Keratinocyte (primary cell): Measurements from ENCODE around the gene FAM13A. TPM values are rescaled to one million over a fixed set of nuclear protein-coding genes. Genes with fewer than 3 reads are reported as not detected.

ENCODE experiments used
- DNase-seq: peaks from one replicate; pipeline ENCODE4 v3.0.0-alpha.2; 2011; ENCODE audit warnings: low read depth, missing footprints, low spot score
- FAIRE-seq: peaks from 2 replicates; lab custom pipeline; 2011; peaks lifted over from hg19 to GRCh38; lab: Jason Lieb, UNC
- H2AFZ ChIP-seq: 2 replicates; pipeline ENCODE4 v1.6.0; 2012; ENCODE audit warnings: low read length, control low read depth, inconsistent platforms; ENCODE audit not compliant: control insufficient read depth
- H3K27ac ChIP-seq: 2 replicates; pipeline ENCODE4 v1.5.1; 2011; ENCODE audit warnings: low read length; ENCODE audit not compliant: control insufficient read depth, insufficient read depth
- H3K27me3 ChIP-seq: 3 replicates; pipeline ENCODE4 v1.6.0; 2011; ENCODE audit warnings: low read length; ENCODE audit not compliant: control insufficient read depth, insufficient read depth; ENCODE audit errors: extremely low read depth
- H3K36me3 ChIP-seq, 2 experiments: 2 replicates in 1 of 2; 3 replicates in 1 of 2; pipeline ENCODE4 v1.5.1; 2011; ENCODE audit warnings: low read length in 2 of 2, mild to moderate bottlenecking in 1 of 2; ENCODE audit not compliant: control insufficient read depth in 2 of 2, insufficient read depth in 2 of 2; ENCODE audit errors: extremely low read depth in 1 of 2
- H3K4me1 ChIP-seq: 3 replicates; pipeline ENCODE4 v1.5.1; 2011; ENCODE audit warnings: low read length; ENCODE audit not compliant: control insufficient read depth, insufficient read depth; ENCODE audit errors: extremely low read depth
- H3K4me2 ChIP-seq: 3 replicates; pipeline ENCODE4 v1.6.0; 2011; ENCODE audit warnings: low read depth, low read length; ENCODE audit not compliant: control insufficient read depth, insufficient read depth; ENCODE audit errors: extremely low read depth
- H3K4me3 ChIP-seq, 3 experiments: fragments of 200-600 bp in 1 of 3; sonication (generic) in 1 of 3; 2 replicates in 2 of 3; 3 replicates in 1 of 3; pipeline ENCODE4 v1.5.1; 2011 to 2016; ENCODE audit warnings: low read length in 3 of 3, mild to moderate bottlenecking in 3 of 3, control low read depth in 2 of 3, inconsistent platforms in 1 of 3, low read depth in 1 of 3, mixed read lengths in 1 of 3, mixed run types in 1 of 3, moderate library complexity in 1 of 3; ENCODE audit not compliant: control insufficient read depth in 2 of 3, insufficient read depth in 2 of 3; ENCODE audit errors: extremely low read depth in 1 of 3
- H3K79me2 ChIP-seq: 2 replicates; pipeline ENCODE4 v1.6.0; 2012; ENCODE audit warnings: low read length; ENCODE audit not compliant: control insufficient read depth, insufficient read depth
- H3K9ac ChIP-seq: 3 replicates; pipeline ENCODE4 v1.6.0; 2011; ENCODE audit warnings: low read length; ENCODE audit not compliant: control insufficient read depth, insufficient read depth; ENCODE audit errors: extremely low read depth
- H3K9me1 ChIP-seq: 3 replicates; pipeline ENCODE4 v1.6.0; 2011; ENCODE audit warnings: low read length; ENCODE audit not compliant: control insufficient read depth, insufficient read depth; ENCODE audit errors: extremely low read depth
- H3K9me3 ChIP-seq: 2 replicates; pipeline ENCODE4 v1.5.1; 2012; ENCODE audit warnings: low read depth, low read length; ENCODE audit not compliant: control insufficient read depth
- H4K20me1 ChIP-seq: 3 replicates; pipeline ENCODE4 v1.6.0; 2011; ENCODE audit warnings: low read length; ENCODE audit not compliant: control insufficient read depth, insufficient read depth; ENCODE audit errors: extremely low read depth
- CTCF ChIP-seq, 3 experiments: IDR thresholded peaks in 1 of 3; conservative IDR thresholded peaks in 1 of 3; optimal IDR thresholded peaks in 1 of 3; 2 replicates in 2 of 3; 3 replicates in 1 of 3; pipeline versions ENCODE3 to v1.5.1; 2011; ENCODE audit warnings: low read length in 3 of 3, mild to moderate bottlenecking in 3 of 3, moderate library complexity in 2 of 3, control low read depth in 1 of 3, inconsistent platforms in 1 of 3; ENCODE audit not compliant: insufficient read depth in 2 of 3; ENCODE audit errors: extremely low read depth in 1 of 3
- EZH2 ChIP-seq: IDR thresholded peaks from one replicate; pipeline ENCODE4 v1.6.1; 2012; ENCODE audit warnings: inconsistent platforms, mild to moderate bottlenecking, low read length, moderate library complexity
- dilution Hi-C: fragments of 300-500 bp; cut with MboI; formaldehyde crosslinking; loops from one replicate; pipeline ENCODE4 v1.7.0; 2020; ENCODE audit warnings: low sequenced_read_pairs; ENCODE audit not compliant: extremely low pct_ligation_motif_present
- polyA plus RNA-seq, 5 experiments: library from polyadenylated mRNA; depleted of rRNA in 3 of 5; stranded (reverse) in 3 of 5; stranded (forward) in 1 of 5; unstranded in 1 of 5; fragments of >200 nt; gene quantifications; 1 replicate in 1 of 5; 2 replicates in 3 of 5; 3 replicates in 1 of 5; pipeline versions ENCODE4 v1.2.1 to v1.2.3, GENCODE V29; 2011 to 2012; ENCODE audit warnings: missing spikeins in 2 of 5, low read depth in 1 of 5, low replicate concordance in 1 of 5

The FAM13A gene
- polyA plus RNA-seq, 1 donor (not counting 4 experiments of a cell fraction or from before 2014, with no cell fraction given): 6.0 TPM

- Histone ChIP-seq H3K9ac (no peak overlapping the region), H3K4me1 (no peaks in the 10 kb centered on the region), H3K9me1 (no peaks in the 10 kb centered on the region), H2AFZ (no peak overlapping the region), H3K9me3 (no peaks in the 10 kb centered on the region), H3K27ac (no peak overlapping the region), H3K36me3 (peaks cover 0 to 4% of the 10 kb centered on the region in 2 experiments), H3K79me2 (no peaks in the 10 kb centered on the region), H4K20me1 (no peaks in the 10 kb centered on the region), H3K27me3 (no peaks in the 10 kb centered on the region), H3K4me2 (no peak overlapping the region), H3K4me3 (no peak overlapping the region)
- DNase-seq: no peak
- no peak for FAIRE-seq
- TF ChIP-seq CTCF (optimal IDR thresholded peaks at IDR 0.05 in 1 of 3, IDR thresholded peaks at IDR 0.05 in 1 of 3, conservative IDR thresholded peaks at IDR 0.05 in 1 of 3; ENCODE audit: extremely low read depth in 1 of 3, insufficient read depth in 2 of 3, low read length in 3 of 3) (no peak), EZH2 (no peak)
- dilution Hi-C loops: no loop called here
Measured at GRCh38 chr4:88742561-88742960, 314.4 kb downstream of the FAM13A start.

GRCh38 chr4:88738180-88738579 lies 318.8 kb downstream of the FAM13A start:
- DNase-seq (no peak), FAIRE-seq (no peak)
- H3K27me3 ChIP-seq: no peaks in the 10 kb centered on the region
- H4K20me1 ChIP-seq: no peaks in the 10 kb centered on the region
- H2AFZ ChIP-seq: no peak overlapping the region
- no peak overlapping the region for H3K4me3 ChIP-seq
- peaks cover 0 to 2% of the 10 kb centered on the region in 2 experiments for H3K36me3 ChIP-seq
- no peak overlapping the region for H3K9ac ChIP-seq
- TF ChIP-seq EZH2 (no peak), CTCF (optimal IDR thresholded peaks at IDR 0.05 in 1 of 3, IDR thresholded peaks at IDR 0.05 in 1 of 3, conservative IDR thresholded peaks at IDR 0.05 in 1 of 3; ENCODE audit: extremely low read depth in 1 of 3, insufficient read depth in 2 of 3, low read length in 3 of 3) (no peak)
- H3K9me3 ChIP-seq: no peaks in the 10 kb centered on the region
- no peak overlapping the region for H3K4me2 ChIP-seq
- dilution Hi-C loops: no loop called here
- H3K79me2 ChIP-seq: no peaks in the 10 kb centered on the region
- H3K9me1 ChIP-seq: no peaks in the 10 kb centered on the region
- H3K27ac ChIP-seq: no peak overlapping the region
- H3K4me1 ChIP-seq: no peaks in the 10 kb centered on the region
